ENCODE data around the gene ACADVL. TPM values are rescaled to one million over a fixed set of nuclear protein-coding genes. Genes with fewer than 3 reads are reported as not detected.

Gene ACADVL
- total and polyA plus RNA-seq, 4 donors = 185 to 1,301 (median 1,109) TPM

DNA sequence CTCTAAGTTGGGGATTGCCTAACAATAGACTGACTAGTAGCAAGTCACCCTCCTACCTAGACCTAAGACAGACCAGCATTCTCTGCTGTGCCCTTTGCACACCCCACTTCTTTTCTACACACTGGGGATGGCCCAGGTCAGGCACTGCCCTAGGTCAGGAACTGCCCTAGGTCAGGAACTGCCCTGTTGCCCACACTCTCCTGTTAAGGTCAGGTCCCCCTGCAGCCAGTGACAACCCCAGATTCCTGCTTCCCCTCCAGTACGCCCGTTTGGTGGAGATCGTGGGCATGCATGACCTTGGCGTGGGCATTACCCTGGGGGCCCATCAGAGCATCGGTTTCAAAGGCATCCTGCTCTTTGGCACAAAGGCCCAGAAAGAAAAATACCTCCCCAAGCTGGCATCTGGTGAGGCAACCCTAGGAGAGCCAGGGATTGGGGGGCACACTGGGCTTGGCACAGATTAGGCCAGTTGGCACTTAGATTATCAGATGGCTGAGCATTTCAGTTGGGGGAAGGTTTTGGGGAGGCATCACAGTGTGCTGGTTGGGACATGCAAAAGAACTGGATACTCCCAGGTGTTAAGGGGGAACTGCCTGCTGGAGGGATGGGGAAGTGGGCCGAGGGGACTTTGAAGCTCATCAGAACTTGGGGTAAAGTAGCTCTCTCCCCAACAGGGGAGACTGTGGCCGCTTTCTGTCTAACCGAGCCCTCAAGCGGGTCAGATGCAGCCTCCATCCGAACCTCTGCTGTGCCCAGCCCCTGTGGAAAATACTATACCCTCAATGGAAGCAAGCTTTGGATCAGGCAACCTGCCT is 1.7 kb downstream of the ACADVL start:
- Histone ChIP-seq H3K27me3 (ENCODE audit: control insufficient read depth in 4 of 4, insufficient read depth in 4 of 4, low read length in 3 of 4) (no peaks in the 10 kb centered on the region), H3K9ac (ENCODE audit: low read depth in 1 of 2, low read length in 2 of 2) (peak overlapping the region in 1 of 2 donors; percentile 79), H3K27ac (ENCODE audit: low read depth in 1 of 2, low read length in 2 of 2) (peak overlapping the region in 1 of 2 donors; percentile 99), H3K9me3 (ENCODE audit: control insufficient read depth in 4 of 4, low read length in 3 of 4) (no peaks in the 10 kb centered on the region), H3K4me3 (ENCODE audit: low read depth in 1 of 3, low read length in 3 of 3) (peak overlapping the region; percentile 79 to 82 (median 82)), H3K36me3 (ENCODE audit: control insufficient read depth in 4 of 4, insufficient read depth in 3 of 4, low read depth in 1 of 4, low read length in 3 of 4) (peaks cover 12 to 53% (median 32%) of the 10 kb centered on the region in 4 donors), H3K4me1 (ENCODE audit: control insufficient read depth in 4 of 4, insufficient read depth in 4 of 4, low read length in 3 of 4) (peaks cover 12 to 52% (median 40%) of the 10 kb centered on the region in 4 donors)
- WGBS = 69% methylated on average over 10 of the region's 10 CpGs
- TF ChIP-seq, protein P1, sequence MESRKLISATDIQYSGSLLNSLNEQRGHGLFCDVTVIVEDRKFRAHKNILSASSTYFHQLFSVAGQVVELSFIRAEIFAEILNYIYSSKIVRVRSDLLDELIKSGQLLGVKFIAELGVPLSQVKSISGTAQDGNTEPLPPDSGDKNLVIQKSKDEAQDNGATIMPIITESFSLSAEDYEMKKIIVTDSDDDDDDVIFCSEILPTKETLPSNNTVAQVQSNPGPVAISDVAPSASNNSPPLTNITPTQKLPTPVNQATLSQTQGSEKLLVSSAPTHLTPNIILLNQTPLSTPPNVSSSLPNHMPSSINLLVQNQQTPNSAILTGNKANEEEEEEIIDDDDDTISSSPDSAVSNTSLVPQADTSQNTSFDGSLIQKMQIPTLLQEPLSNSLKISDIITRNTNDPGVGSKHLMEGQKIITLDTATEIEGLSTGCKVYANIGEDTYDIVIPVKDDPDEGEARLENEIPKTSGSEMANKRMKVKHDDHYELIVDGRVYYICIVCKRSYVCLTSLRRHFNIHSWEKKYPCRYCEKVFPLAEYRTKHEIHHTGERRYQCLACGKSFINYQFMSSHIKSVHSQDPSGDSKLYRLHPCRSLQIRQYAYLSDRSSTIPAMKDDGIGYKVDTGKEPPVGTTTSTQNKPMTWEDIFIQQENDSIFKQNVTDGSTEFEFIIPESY (IDR thresholded peaks at IDR 0.05) = no peak
- TF ChIP-seq HNF4A (conservative IDR thresholded peaks at IDR 0.05) = peak in 1 of 2 donors; percentile 54
- no peak for DNase-seq (ENCODE audit: low spot score)

DNA sequence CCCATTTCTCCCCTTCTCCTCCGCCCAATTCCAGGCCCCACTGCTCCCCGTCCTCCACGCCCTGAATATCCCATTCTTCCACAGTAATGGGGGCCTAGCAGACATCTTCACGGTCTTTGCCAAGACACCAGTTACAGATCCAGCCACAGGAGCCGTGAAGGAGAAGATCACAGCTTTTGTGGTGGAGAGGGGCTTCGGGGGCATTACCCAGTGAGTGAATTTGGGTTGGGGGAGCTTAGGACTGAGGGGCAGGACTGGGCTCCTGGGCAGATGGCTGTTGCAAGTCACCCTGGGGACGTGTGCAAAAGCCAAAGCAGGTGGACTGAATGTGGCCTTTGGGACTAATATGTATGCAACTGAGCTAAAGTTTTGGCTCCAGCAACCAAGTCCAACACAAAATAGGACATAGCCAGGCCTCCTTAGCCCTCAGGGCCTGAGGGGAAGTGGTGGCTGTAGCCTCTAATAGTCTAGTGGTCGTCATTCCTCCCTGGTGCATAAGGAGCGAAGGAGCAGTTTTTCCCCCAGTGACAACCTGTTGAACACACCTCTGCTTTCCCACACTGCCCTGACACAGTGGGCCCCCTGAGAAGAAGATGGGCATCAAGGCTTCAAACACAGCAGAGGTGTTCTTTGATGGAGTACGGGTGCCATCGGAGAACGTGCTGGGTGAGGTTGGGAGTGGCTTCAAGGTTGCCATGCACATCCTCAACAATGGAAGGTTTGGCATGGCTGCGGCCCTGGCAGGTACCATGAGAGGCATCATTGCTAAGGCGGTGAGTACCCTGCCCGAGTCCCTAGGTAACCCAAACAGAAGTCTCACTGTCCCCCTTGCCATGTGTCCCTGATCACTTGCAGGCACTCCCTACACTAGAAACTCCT is 2.6 kb downstream of the ACADVL start:
- no peak overlapping the region for H3K27ac ChIP-seq (ENCODE audit: low read depth in 1 of 2, low read length in 2 of 2)
- H3K4me3 ChIP-seq (ENCODE audit: low read depth in 1 of 3, low read length in 3 of 3) = no peak overlapping the region
- peaks cover 12 to 49% (median 40%) of the 10 kb centered on the region in 4 donors for H3K4me1 ChIP-seq (ENCODE audit: control insufficient read depth in 4 of 4, insufficient read depth in 4 of 4, low read length in 3 of 4)
- TF ChIP-seq EGR1 (IDR thresholded peaks at IDR 0.05; ENCODE audit: low read depth in 2 of 2) (no peak), JUND (IDR thresholded peaks at IDR 0.05) (no peak), SP1 (IDR thresholded peaks at IDR 0.05) (no peak), HNF4A (conservative IDR thresholded peaks at IDR 0.05) (no peak), NR2F2 (IDR thresholded peaks at IDR 0.05) (no peak), RAD21 (IDR thresholded peaks at IDR 0.05) (no peak), HNF4G (IDR thresholded peaks at IDR 0.05) (no peak), FOXA1 (IDR thresholded peaks at IDR 0.05) (no peak), RXRA (IDR thresholded peaks at IDR 0.05) (no peak), GABPA (IDR thresholded peaks at IDR 0.05 in 1 of 2, conservative IDR thresholded peaks at IDR 0.05 in 1 of 2) (no peak), FOXA2 (IDR thresholded peaks at IDR 0.05) (no peak), TAF1 (conservative IDR thresholded peaks at IDR 0.05) (no peak), YY1 (IDR thresholded peaks at IDR 0.05) (no peak)
- TF ChIP-seq, protein P2, sequence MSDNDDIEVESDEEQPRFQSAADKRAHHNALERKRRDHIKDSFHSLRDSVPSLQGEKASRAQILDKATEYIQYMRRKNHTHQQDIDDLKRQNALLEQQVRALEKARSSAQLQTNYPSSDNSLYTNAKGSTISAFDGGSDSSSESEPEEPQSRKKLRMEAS (IDR thresholded peaks at IDR 0.05) = no peak
- TF ChIP-seq, protein P3, sequence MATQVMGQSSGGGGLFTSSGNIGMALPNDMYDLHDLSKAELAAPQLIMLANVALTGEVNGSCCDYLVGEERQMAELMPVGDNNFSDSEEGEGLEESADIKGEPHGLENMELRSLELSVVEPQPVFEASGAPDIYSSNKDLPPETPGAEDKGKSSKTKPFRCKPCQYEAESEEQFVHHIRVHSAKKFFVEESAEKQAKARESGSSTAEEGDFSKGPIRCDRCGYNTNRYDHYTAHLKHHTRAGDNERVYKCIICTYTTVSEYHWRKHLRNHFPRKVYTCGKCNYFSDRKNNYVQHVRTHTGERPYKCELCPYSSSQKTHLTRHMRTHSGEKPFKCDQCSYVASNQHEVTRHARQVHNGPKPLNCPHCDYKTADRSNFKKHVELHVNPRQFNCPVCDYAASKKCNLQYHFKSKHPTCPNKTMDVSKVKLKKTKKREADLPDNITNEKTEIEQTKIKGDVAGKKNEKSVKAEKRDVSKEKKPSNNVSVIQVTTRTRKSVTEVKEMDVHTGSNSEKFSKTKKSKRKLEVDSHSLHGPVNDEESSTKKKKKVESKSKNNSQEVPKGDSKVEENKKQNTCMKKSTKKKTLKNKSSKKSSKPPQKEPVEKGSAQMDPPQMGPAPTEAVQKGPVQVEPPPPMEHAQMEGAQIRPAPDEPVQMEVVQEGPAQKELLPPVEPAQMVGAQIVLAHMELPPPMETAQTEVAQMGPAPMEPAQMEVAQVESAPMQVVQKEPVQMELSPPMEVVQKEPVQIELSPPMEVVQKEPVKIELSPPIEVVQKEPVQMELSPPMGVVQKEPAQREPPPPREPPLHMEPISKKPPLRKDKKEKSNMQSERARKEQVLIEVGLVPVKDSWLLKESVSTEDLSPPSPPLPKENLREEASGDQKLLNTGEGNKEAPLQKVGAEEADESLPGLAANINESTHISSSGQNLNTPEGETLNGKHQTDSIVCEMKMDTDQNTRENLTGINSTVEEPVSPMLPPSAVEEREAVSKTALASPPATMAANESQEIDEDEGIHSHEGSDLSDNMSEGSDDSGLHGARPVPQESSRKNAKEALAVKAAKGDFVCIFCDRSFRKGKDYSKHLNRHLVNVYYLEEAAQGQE (IDR thresholded peaks at IDR 0.05) = no peak
- TF ChIP-seq, protein P4, sequence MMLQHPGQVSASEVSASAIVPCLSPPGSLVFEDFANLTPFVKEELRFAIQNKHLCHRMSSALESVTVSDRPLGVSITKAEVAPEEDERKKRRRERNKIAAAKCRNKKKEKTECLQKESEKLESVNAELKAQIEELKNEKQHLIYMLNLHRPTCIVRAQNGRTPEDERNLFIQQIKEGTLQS (IDR thresholded peaks at IDR 0.05) = no peak
- TF ChIP-seq, protein P1 (IDR thresholded peaks at IDR 0.05) = no peak
- TF ChIP-seq, protein P5, sequence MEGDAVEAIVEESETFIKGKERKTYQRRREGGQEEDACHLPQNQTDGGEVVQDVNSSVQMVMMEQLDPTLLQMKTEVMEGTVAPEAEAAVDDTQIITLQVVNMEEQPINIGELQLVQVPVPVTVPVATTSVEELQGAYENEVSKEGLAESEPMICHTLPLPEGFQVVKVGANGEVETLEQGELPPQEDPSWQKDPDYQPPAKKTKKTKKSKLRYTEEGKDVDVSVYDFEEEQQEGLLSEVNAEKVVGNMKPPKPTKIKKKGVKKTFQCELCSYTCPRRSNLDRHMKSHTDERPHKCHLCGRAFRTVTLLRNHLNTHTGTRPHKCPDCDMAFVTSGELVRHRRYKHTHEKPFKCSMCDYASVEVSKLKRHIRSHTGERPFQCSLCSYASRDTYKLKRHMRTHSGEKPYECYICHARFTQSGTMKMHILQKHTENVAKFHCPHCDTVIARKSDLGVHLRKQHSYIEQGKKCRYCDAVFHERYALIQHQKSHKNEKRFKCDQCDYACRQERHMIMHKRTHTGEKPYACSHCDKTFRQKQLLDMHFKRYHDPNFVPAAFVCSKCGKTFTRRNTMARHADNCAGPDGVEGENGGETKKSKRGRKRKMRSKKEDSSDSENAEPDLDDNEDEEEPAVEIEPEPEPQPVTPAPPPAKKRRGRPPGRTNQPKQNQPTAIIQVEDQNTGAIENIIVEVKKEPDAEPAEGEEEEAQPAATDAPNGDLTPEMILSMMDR (IDR thresholded peaks at IDR 0.05; ENCODE audit: low read depth, low read length, missing input control) = no peak
- WGBS = 85% methylated on average over 15 of the region's 15 CpGs
- no peaks in the 10 kb centered on the region for H3K9me3 ChIP-seq (ENCODE audit: control insufficient read depth in 4 of 4, low read length in 3 of 4)
- DNase-seq (ENCODE audit: low spot score) = no peak
- peaks cover 13 to 62% (median 36%) of the 10 kb centered on the region in 4 donors for H3K36me3 ChIP-seq (ENCODE audit: control insufficient read depth in 4 of 4, insufficient read depth in 3 of 4, low read depth in 1 of 4, low read length in 3 of 4)
- H3K27me3 ChIP-seq (ENCODE audit: control insufficient read depth in 4 of 4, insufficient read depth in 4 of 4, low read length in 3 of 4) = no peaks in the 10 kb centered on the region
- H3K9ac ChIP-seq (ENCODE audit: low read depth in 1 of 2, low read length in 2 of 2) = no peak overlapping the region

Data from liver (tissue), 9 donors.